Skeletal muscle cell (primary cell): ENCODE measurements around the gene JADE2.

ENCODE experiments used
- DNase-seq: peaks from one replicate; pipeline ENCODE4 v3.0.0-alpha.2; 2010; ENCODE audit warnings: low read depth
- H3K4me3 ChIP-seq: 2 replicates; pipeline ENCODE4 v1.5.1; 2011; ENCODE audit warnings: low read depth, mild to moderate bottlenecking, control low read depth, low read length, moderate library complexity

The JADE2 gene

GRCh38 chr5:134565791-134566740 is 40.6 kb downstream of the JADE2 start:
- no peak for DNase-seq
- no peak overlapping the region for H3K4me3 ChIP-seq

GRCh38 chr5:134566741-134567221 is 41.3 kb downstream of the JADE2 start:
- DNase-seq = no peak
- H3K4me3 ChIP-seq = no peak overlapping the region

GRCh38 chr5:134567641-134568336 is 42.3 kb downstream of the JADE2 start:
- no peak for DNase-seq

GRCh38 chr5:134568337-134568700 is 42.8 kb downstream of the JADE2 start:
- no peak for DNase-seq
- H3K4me3 ChIP-seq = no peak overlapping the region

More at GRCh38 chr5:134567641-134568336, 42.3 kb downstream of the JADE2 start:
- no peak overlapping the region for H3K4me3 ChIP-seq

GRCh38 chr5:134568761-134569695 is 43.6 kb downstream of the JADE2 start:
- no peak overlapping the region for H3K4me3 ChIP-seq
- DNase-seq = no peak

- H3K4me3 ChIP-seq = no peak overlapping the region
- no peak for DNase-seq
Observed at GRCh38 chr5:134569758-134570364, 44.4 kb downstream of the JADE2 start.

- H3K4me3 ChIP-seq = no peak overlapping the region
- DNase-seq = no peak
Observed at GRCh38 chr5:134570365-134570758, 44.9 kb downstream of the JADE2 start.

- DNase-seq = no peak
- H3K4me3 ChIP-seq = no peak overlapping the region
Observed at GRCh38 chr5:134570886-134571285, 45.4 kb downstream of the JADE2 start.

- H3K4me3 ChIP-seq = no peak overlapping the region
Observed at GRCh38 chr5:134571693-134572405, 46.4 kb downstream of the JADE2 start.

GRCh38 chr5:134572811-134573210 is 47.3 kb downstream of the JADE2 start:
- H3K4me3 ChIP-seq = no peak overlapping the region
- DNase-seq = no peak

More at GRCh38 chr5:134571693-134572405, 46.4 kb downstream of the JADE2 start:
- no peak for DNase-seq

- DNase-seq = no peak
- no peak overlapping the region for H3K4me3 ChIP-seq
Observed at GRCh38 chr5:134574521-134574920, 49.1 kb downstream of the JADE2 start.

- no peak for DNase-seq
- no peak overlapping the region for H3K4me3 ChIP-seq
Observed at GRCh38 chr5:134575316-134575715, 49.8 kb downstream of the JADE2 start.

GRCh38 chr5:134576386-134577021 is 51.0 kb downstream of the JADE2 start:
- no peak for DNase-seq
- no peak overlapping the region for H3K4me3 ChIP-seq

- H3K4me3 ChIP-seq = no peak overlapping the region
- DNase-seq = no peak
Observed at GRCh38 chr5:134577022-134577795, 51.7 kb downstream of the JADE2 start.

- no peak for DNase-seq
Observed at GRCh38 chr5:134577796-134578577, 52.5 kb downstream of the JADE2 start.

GRCh38 chr5:134578578-134579283 is 53.3 kb downstream of the JADE2 start:
- no peak for DNase-seq
- H3K4me3 ChIP-seq = no peak overlapping the region

More at GRCh38 chr5:134577796-134578577, 52.5 kb downstream of the JADE2 start:
- H3K4me3 ChIP-seq = no peak overlapping the region
